Colonic mucosa (tissue), 4 donors: ENCODE data around the gene SCUBE1. TPM values are rescaled to one million over a fixed set of nuclear protein-coding genes. Genes with fewer than 3 reads are reported as not detected.

Source experiments
- DNase-seq: peaks from one replicate; pipeline ENCODE4 v3.0.0-alpha.2; 2020
- H3K27ac ChIP-seq: fragments of 200-600 bp; one replicate; pipeline ENCODE4 v1.8.0; 2021
- H3K27me3 ChIP-seq: fragments of 200-600 bp; one replicate; pipeline ENCODE4 v1.8.0; 2021
- H3K36me3 ChIP-seq: fragments of 200-600 bp; one replicate; pipeline ENCODE4 v1.8.0; 2021
- H3K4me1 ChIP-seq: fragments of 200-600 bp; one replicate; pipeline ENCODE4 v1.8.0; 2021; ENCODE audit warnings: mild to moderate bottlenecking
- H3K4me3 ChIP-seq: fragments of 200-600 bp; one replicate; pipeline ENCODE4 v1.8.0; 2021
- H3K9ac ChIP-seq, 2 donors: one replicate each; pipeline ENCODE4 v1.7.0; 2013; ENCODE audit warnings: control low read depth in 2 of 2, low read depth in 2 of 2, low read length in 2 of 2
- H3K9me3 ChIP-seq: fragments of 200-600 bp; one replicate; pipeline ENCODE4 v1.8.0; 2021
- intact Hi-C: fragments of 100-400 bp; cut with DNase I; formaldehyde crosslinking; loops from one replicate; pipeline ENCODE4 v1.14.1; 2022
- total RNA-seq, 2 donors: library from RNA; stranded (reverse); fragmentation: NEBNext Ultra II Directional in 1 of 2; extraction: Animal tissue kit (Norgen Biotek cat#: 25700) in 1 of 2; gene quantifications; one replicate each; pipeline ENCODE4 v1.2.1, GENCODE V29; 2021
- TF ChIP-seq, protein P1 (sequence below): fragments of 200-600 bp; IDR thresholded peaks from one replicate; pipeline ENCODE4 v1.8.0; 2022; ENCODE audit warnings: antibody characterized with exemption, mild to moderate bottlenecking
- donor health status: healthy.
- donor health status: DM: no; HTN: no; CAD: no.
- donor health status: DM: no; HTN: no; CAD: no.

Gene SCUBE1
- total RNA-seq, 2 donors from 2014 or later: 1.7 to 5.6 TPM

DNA sequence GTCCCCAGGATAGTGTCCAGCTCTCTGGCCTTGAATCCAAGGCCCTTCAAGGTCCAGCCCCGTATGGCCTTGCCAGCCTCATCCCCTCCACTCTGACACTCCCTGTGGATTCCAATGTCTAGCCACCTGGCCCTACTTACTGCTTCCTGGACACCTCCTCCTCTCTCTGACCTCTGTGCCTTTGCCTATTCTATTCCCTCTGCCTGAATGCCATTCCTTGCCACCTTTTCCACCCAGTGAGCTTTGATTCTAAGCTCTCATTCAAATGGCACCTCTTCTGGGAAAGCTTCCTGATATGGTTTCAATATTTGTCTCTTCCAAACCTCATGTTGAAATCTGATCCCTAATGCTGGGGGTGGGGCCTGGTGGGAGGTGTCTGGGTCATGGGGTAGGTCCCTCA lies 124.4 kb downstream of the SCUBE1 start:
- H3K4me3 ChIP-seq: no peak overlapping the region
- no peaks in the 10 kb centered on the region for H3K27me3 ChIP-seq
- intact Hi-C loops: no loop called here
- H3K36me3 ChIP-seq: no peaks in the 10 kb centered on the region
- no peak overlapping the region for H3K9ac ChIP-seq
- TF ChIP-seq, protein P1, sequence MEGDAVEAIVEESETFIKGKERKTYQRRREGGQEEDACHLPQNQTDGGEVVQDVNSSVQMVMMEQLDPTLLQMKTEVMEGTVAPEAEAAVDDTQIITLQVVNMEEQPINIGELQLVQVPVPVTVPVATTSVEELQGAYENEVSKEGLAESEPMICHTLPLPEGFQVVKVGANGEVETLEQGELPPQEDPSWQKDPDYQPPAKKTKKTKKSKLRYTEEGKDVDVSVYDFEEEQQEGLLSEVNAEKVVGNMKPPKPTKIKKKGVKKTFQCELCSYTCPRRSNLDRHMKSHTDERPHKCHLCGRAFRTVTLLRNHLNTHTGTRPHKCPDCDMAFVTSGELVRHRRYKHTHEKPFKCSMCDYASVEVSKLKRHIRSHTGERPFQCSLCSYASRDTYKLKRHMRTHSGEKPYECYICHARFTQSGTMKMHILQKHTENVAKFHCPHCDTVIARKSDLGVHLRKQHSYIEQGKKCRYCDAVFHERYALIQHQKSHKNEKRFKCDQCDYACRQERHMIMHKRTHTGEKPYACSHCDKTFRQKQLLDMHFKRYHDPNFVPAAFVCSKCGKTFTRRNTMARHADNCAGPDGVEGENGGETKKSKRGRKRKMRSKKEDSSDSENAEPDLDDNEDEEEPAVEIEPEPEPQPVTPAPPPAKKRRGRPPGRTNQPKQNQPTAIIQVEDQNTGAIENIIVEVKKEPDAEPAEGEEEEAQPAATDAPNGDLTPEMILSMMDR: no peak
- H3K27ac ChIP-seq: no peak overlapping the region
- no peak for DNase-seq
- no peaks in the 10 kb centered on the region for H3K9me3 ChIP-seq
- H3K4me1 ChIP-seq: no peaks in the 10 kb centered on the region

DNA sequence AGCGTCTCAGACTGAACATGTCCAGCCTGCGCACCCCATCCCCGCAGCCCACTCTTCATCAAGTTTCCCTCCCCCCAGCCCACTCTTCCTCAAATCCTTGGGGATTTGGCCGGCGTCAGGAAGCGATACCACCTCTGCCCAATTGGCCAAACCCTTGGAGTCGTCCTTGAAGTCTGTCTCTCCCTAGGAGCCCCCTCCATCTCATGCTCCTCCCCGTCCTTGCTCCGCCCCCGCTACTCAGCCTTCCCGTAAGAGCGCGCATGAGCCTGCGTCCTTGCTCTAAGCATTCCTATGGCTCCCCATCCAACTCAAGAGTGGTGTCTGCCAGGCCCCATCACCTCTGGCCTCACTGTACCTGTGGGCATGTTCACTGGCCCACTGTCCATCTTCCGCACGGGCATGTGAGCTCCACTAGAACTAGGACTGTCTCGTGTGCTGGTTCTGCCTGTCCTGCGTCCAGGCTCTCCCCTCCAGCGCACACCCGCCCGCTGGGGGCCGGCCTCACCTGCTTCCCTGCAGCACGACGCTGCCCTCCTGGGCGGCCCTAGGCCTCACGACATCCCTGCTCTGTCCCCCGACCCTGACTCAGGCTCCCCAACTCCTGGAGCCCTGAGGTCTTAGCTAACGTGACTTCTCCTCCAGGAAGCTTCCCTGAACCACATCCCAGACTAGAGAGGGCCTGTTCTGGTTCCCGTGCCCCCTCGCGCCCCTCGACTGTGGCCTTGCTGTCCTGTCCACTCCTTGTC lies 125.7 kb downstream of the SCUBE1 start:
- Histone ChIP-seq H3K4me1 (no peaks in the 10 kb centered on the region), H3K9ac (no peak overlapping the region), H3K4me3 (no peak overlapping the region), H3K27me3 (no peaks in the 10 kb centered on the region), H3K9me3 (no peaks in the 10 kb centered on the region), H3K36me3 (no peaks in the 10 kb centered on the region), H3K27ac (no peak overlapping the region)
- DNase-seq: no peak
- TF ChIP-seq, protein P1: no peak
- intact Hi-C loops: no loop called here

DNA sequence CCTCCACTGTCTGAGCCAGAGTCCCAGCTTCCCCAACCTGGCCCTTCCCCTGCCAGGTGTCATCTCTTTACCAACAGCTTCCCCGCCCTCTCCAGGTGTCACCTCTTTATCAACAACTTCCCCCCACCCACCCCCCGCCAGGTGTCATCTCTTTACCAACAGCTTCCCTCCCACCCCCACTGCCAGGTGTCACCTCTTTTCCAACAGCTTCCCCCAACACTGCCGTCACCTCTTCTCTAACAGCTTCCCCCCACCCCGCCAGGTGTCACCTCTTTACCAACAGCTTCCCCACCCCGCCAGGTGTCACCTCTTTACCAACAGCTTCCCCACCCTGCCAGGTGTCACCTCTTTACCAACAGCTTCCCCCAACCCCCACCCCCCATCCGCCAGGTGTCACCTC lies 126.4 kb downstream of the SCUBE1 start:
- intact Hi-C loops: no loop called here
- no peak for DNase-seq
- Histone ChIP-seq H3K4me1 (no peaks in the 10 kb centered on the region), H3K9me3 (no peaks in the 10 kb centered on the region), H3K9ac (no peak overlapping the region), H3K4me3 (no peak overlapping the region), H3K27ac (no peak overlapping the region), H3K27me3 (no peaks in the 10 kb centered on the region), H3K36me3 (no peaks in the 10 kb centered on the region)
- TF ChIP-seq, protein P1: no peak

DNA sequence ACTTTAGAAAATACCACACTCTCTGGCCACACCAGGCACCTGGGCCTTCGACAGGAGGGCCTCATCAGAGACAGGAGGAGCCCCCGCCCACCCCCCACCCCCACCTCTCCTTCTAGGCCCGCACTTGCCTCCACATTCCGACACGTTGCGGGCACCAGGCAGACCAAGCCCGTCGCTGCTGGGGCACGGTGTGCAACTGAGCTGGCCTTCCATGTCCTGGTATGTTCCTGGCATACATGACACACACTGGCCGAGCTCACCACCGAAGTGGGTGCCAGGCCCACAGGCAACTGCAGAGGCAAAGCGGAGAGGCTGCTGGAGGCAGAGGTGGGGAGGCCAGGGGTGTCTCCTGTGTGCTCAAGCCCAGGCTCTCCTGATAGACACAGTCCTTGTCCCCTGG lies 129.2 kb downstream of the SCUBE1 start:
- H3K9ac ChIP-seq: no peak overlapping the region
- intact Hi-C loops: no loop called here
- H3K4me1 ChIP-seq: no peaks in the 10 kb centered on the region
- DNase-seq: no peak
- H3K4me3 ChIP-seq: no peak overlapping the region
- TF ChIP-seq, protein P1: no peak
- H3K9me3 ChIP-seq: no peaks in the 10 kb centered on the region
- H3K27ac ChIP-seq: no peak overlapping the region
- H3K27me3 ChIP-seq: no peaks in the 10 kb centered on the region
- no peaks in the 10 kb centered on the region for H3K36me3 ChIP-seq

DNA sequence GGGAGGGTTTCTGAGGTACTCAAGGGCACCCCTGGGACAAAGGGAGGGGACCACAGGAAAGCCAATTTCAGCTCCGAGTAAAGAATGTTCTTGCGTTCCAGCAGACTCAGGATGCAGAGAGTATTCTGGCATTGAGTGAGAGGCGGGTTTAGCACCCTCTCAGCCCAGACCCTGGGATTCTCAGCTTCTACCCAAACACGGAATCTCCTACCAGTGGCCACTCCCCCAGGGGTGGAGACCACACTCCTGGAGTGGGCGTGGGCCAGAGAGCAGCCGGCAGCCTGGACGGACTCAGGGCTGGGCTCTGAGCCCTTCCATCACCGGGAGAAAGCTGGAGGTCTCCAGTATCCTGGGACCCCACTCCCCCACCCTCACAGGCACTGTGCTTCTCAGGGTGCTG lies 130.1 kb downstream of the SCUBE1 start:
- H3K27ac ChIP-seq: no peak overlapping the region
- H3K9ac ChIP-seq: no peak overlapping the region
- no peaks in the 10 kb centered on the region for H3K4me1 ChIP-seq
- TF ChIP-seq, protein P1: no peak
- no peak for DNase-seq
- no peaks in the 10 kb centered on the region for H3K9me3 ChIP-seq
- no peaks in the 10 kb centered on the region for H3K36me3 ChIP-seq
- H3K27me3 ChIP-seq: no peaks in the 10 kb centered on the region
- intact Hi-C loops: no loop called here
- no peak overlapping the region for H3K4me3 ChIP-seq
